Activated CD4-positive, alpha-beta T cell treated with anti-CD3 and anti-CD28 coated beads, Interleukin-10, Interleukin-2, amounts not matched to agents 100 ng/mL and 50 ng/mL, durations not matched to agents 16 hours and 8 hours (primary cell): ENCODE data around the gene NXPH3.

Experiments
- DNase-seq: peaks from one replicate; pipeline ENCODE4 v3.0.0-alpha.2; 2020

The NXPH3 gene

GRCh38 chr17:49596613-49597244 is 21.1 kb downstream of the NXPH3 start:
- DNase-seq: no peak

- no peak for DNase-seq
These were observed 21.8 kb downstream of the NXPH3 start for GRCh38 chr17:49597436-49597835.

GRCh38 chr17:49597928-49598655 is 22.4 kb downstream of the NXPH3 start:
- DNase-seq: no peak

GRCh38 chr17:49598918-49599317 is 23.2 kb downstream of the NXPH3 start:
- DNase-seq: no peak

- DNase-seq: no peak
These were observed 25.3 kb downstream of the NXPH3 start for GRCh38 chr17:49600949-49601348.

- no peak for DNase-seq
These were observed 27.1 kb downstream of the NXPH3 start for GRCh38 chr17:49602783-49603182.

GRCh38 chr17:49603238-49603637 is 27.6 kb downstream of the NXPH3 start:
- DNase-seq: no peak

GRCh38 chr17:49603720-49604119 is 28.0 kb downstream of the NXPH3 start:
- no peak for DNase-seq

- no peak for DNase-seq
These were observed 28.7 kb downstream of the NXPH3 start for GRCh38 chr17:49604314-49604869.

- DNase-seq: no peak
These were observed 35.4 kb downstream of the NXPH3 start for GRCh38 chr17:49610883-49611584.

- no peak for DNase-seq
These were observed 37.1 kb downstream of the NXPH3 start for GRCh38 chr17:49612726-49613125.

GRCh38 chr17:49613182-49613800 is 37.6 kb downstream of the NXPH3 start:
- no peak for DNase-seq

- DNase-seq: no peak
These were observed 40.4 kb downstream of the NXPH3 start for GRCh38 chr17:49616086-49616485.

GRCh38 chr17:49616601-49617131 is 41.0 kb downstream of the NXPH3 start:
- DNase-seq: no peak

- peak; percentile 30 for DNase-seq
These were observed 42.4 kb downstream of the NXPH3 start for GRCh38 chr17:49618028-49618611.

GRCh38 chr17:49621420-49621819 is 45.7 kb downstream of the NXPH3 start:
- DNase-seq: no peak

- no peak for DNase-seq
These were observed 46.4 kb downstream of the NXPH3 start for GRCh38 chr17:49621946-49622529.

- DNase-seq: no peak
These were observed 49.2 kb downstream of the NXPH3 start for GRCh38 chr17:49624896-49625295.

GRCh38 chr17:49629447-49629846 is 53.8 kb downstream of the NXPH3 start:
- DNase-seq: no peak

- DNase-seq: no peak
These were observed 54.6 kb downstream of the NXPH3 start for GRCh38 chr17:49630113-49630900.

- DNase-seq: no peak
These were observed 55.8 kb downstream of the NXPH3 start for GRCh38 chr17:49631496-49631895.
